ENCODE data around the gene PILRA. TPM values are rescaled to one million over a fixed set of nuclear protein-coding genes. Genes with fewer than 3 reads are reported as not detected.
"Not testable (repeated sequence)": the region's sequence is repeated elsewhere in the genome, so short reads cannot be mapped to it uniquely, and the experiment has no call there.

Gene PILRA
- total RNA-seq, 1 donor from 2014 or later, result 1.1 TPM

DNA sequence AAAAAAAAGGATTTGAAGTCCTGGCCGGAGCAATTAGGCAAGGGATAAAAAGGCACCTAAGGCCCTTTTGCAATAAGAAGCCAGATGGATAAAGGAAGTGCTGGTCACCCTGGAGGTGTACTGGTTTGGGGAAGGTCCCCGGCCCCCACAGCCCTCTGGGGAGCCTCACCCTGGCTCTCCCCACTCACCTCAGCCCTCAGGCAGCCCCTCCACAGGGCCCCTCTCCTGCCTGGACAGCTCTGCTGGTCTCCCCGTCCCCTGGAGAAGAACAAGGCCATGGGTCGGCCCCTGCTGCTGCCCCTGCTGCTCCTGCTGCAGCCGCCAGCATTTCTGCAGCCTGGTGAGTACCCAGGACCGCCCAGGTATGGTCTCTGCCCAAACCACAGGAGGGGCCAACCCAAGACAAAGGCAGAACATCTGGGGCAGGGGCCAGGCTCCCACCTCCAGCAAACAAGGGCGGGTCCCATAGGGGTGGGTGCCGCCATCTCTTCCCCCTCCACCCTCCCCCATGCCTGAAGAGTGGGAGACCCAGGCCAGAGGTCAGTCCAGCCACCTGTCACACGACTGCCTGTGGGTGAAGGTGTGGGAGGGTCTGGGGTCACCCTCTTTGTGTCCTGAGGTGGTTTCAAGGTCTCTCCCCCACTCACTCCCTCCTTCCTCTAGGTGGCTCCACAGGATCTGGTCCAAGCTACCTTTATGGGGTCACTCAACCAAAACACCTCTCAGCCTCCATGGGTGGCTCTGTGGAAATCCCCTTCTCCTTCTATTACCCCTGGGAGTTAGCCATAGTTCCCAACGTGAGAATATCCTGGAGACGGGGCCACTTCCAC lies 15.0 kb upstream of the PILRA start, which contains the start of gene PILRB:
Gene PILRB, plus strand, starts transcription at position 91 of the 830 bp plus-strand sequence. Its CDS starts 186 bp downstream, at position 277.
- DNase-seq, result no peak

- no peak for DNase-seq
These were observed 14.5 kb upstream of the PILRA start for GRCh38 chr7:100358857-100359212.

DNA sequence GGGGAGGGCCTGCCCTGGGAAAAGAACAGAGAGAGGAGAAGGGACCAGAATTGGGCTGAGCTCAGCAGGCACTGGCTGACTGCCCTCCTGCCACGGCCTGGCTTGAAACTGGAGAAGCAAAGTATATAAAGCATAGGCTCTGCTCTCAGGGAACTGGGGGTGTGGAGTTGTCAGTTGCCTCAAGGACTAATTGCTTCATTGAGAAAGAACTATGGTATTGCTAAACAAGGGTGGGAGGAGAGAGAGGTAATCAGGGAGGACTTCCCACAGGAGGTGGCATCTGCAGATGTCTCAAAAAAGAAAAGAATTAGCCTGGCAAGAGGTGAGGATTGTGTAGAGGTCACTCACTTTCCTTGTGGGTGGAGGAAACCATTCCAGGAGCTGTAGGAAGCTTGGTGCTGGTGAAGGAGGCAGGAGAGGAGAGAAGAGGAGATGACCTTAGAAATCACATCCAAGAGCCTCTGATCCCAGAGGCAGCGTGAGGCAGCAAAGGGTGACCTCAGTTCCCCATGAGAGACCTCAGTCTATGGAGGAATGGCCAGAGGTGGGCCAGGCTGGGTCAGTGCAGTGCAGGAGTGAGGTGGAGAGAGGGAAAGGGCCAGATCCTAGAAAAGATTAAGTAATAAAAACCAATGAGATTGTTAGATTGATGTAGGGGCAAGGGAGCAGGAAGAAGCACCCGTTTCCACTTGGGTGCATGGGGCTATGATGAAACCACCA lies 13.0 kb upstream of the PILRA start:
- DNase-seq, result no peak

GRCh38 chr7:100363098-100363497 lies 10.2 kb upstream of the PILRA start:
- DNase-seq, result no peak

DNA sequence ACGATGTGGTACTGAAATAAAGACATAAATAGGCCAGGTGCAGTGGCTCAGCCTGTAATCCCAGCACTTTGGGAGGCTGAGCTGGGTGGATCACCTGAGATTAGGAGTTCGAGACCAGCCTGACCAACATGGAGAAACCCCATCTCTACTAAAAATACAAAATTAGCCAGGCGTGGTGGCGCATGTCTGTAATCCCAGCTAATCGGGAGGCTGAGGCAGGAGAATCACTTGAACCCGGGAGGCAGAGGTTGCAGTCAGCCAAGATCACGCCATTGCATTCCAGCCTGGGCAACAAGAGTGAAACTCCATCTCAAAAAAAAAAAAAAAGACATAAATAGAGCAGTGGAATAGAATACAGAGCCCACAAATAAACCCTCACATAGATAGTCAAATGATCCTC lies 9.5 kb upstream of the PILRA start:
- not testable (repeated sequence) for DNase-seq

DNA sequence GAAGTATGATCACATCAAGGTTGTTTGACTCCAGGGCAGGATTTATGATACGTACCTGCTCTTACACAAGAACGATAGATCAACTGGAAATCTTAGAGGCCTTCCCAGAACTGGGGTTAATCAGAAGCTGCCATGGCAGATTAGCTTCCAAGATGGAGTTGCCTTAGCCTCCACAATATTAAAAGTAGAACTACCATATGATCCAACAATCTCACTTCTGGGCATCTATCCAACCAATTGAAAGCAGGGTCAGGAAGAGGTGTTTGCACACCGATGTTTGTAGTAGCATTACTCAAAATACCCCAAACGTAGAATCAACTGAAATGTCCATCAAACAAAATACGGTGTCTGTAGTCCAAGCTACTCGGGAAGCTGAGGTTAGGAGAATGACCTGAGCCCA lies 8.8 kb upstream of the PILRA start:
- no peak for DNase-seq

DNA sequence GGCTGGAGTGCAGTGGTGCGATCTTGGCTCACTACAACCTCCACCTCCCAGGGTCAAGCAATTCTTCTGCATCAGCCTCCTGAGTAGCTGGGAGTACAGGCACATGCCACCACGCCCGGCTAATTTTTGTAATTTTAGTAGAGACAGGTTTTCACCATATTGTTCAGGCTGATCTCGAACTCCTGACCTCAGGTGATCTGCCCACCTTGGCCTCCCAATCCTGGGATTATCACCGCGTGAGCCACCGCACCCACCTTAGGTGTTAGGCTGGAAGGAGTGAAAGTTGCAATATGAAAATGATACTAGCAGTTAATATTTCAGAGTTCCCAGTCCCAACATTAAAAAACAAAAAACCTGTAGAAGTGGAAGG lies 7.3 kb upstream of the PILRA start:
- DNase-seq, result not testable (repeated sequence)

GRCh38 chr7:100366411-100367250 lies 6.7 kb upstream of the PILRA start:
- no peak for DNase-seq

DNA sequence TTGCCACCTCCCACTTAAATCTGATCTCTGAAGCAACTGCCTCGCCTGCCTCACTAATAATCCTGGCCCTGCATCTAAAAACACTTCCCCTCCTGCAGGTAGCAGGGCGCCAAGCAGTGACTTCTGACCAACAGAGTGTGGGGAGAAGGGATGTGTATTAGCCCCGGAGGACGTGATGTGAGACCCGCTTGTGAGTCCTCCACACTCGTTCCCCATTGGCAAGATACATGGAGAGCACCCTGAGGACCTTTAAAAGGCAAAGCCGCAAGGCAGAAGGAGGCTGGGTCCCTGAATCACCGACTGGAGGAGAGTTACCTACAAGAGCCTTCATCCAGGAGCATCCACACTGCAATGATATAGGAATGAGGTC lies 6.1 kb upstream of the PILRA start:
- DNase-seq, result no peak

- no peak for DNase-seq
These were observed 5.3 kb upstream of the PILRA start for GRCh38 chr7:100367676-100368613.

DNA sequence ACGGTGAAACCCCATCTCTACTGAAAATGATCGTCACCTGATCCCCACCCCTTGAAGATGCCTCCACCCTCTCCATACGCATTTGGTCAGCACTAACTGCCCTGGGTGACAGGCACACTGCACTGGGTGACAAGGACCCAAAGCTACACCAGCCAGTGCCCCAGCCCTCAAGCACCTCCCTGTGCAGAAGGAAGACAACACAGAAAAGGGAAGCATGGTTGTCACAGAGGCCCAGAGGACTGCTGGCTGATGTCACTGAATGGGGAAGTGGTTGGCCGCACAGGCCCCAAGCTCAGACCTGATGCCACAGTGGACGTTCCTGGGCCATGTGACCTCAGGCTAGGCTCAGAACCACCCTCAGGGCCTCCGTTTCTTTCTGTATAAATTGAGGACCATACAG lies 4.2 kb upstream of the PILRA start:
- DNase-seq, result no peak

- no peak for DNase-seq
These were observed 3.0 kb upstream of the PILRA start for GRCh38 chr7:100370303-100370702.

GRCh38 chr7:100370746-100371145 lies 2.5 kb upstream of the PILRA start:
- no peak for DNase-seq

DNA sequence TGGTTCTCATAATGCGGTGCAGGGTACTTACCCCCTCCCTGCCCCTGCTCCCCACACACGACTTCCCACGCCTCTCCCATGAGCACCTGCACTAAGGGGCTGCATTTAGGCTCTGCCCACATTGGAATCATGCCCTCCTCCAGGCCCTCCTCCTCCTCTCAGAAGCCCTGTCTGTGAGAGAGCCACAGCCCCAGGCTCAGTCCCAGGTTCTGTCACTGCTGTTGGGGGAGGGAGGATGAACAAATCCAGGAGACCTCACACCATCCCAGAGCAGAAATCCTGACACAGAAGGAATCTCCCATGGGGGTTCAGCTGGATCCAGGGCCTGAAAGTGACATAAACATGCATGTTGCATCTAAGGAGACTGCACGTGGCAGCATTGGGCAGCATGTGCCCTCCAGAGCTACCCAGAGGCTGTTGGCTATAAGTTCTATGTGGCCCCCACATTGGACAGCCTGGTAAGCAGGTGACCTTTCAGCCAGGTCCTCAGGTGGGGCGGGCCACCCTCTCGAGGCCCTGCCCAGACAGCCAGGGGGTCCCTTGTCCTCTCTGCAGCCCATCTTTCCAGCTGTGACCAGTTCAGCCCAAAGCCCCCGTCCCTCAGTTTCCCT lies 1.6 kb upstream of the PILRA start:
- no peak for DNase-seq

- no peak for DNase-seq
These were observed 1.0 kb upstream of the PILRA start for GRCh38 chr7:100372256-100372655.

GRCh38 chr7:100372694-100373093 lies 593 bp upstream of the PILRA start:
- DNase-seq, result no peak

GRCh38 chr7:100373870-100374598 lies 747 bp downstream of the PILRA start:
- DNase-seq, result not testable (repeated sequence)

DNA sequence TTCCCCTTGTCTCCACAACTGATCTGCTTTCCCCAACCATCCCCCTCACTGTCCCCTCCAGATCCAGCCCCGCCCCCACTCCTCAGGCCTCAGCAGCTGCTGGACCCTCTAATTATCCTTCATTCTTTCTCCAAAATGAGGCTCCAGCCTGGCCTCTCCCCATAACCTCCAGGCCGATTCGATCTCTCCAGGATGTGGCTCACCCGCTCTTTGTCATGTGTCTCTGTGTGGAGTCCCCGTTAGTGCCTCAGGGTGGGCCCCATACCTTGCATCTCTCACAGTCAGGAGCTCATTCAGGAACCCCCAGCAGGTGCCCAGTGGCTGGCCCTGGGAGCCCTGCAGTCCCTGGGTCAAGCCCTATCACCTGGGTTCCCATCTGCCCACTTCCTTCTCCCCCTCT lies 1.3 kb downstream of the PILRA start:
- no peak for DNase-seq

GRCh38 chr7:100376066-100376465 lies 2.8 kb downstream of the PILRA start:
- DNase-seq, result no peak

DNA sequence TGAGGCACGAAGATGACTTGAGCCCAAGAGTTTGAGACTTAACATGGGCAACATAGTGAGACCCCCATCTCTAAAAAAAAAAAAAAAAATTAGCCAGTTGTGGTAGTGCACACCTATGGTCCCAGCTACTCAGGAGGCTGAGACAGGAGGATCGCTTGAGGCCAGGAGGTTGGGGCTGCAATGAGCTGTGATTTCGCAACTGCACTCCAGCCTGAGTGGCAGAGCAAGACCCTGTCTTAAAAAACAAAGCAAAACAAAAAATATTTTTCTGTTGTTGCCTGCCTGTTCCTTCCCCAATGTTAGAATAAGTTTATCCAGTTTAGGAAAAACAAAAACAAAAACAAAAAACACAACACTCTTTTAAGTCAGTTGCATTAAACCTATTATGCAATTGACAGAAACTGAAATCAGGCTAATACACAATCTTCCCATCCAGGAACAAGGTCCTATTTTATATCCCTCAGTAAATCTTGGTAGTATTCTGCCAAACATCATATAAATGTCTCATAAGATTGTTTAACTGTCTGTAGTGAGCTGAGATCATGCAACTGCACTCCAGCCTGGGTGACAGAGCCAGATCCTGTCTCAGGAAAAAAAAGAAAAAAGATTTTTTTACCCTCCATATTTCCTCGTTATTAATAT lies 4.9 kb downstream of the PILRA start:
- no peak for DNase-seq
